Transverse colon (tissue), 4 donors: Measurements from ENCODE around the gene RIMBP2. TPM values are rescaled to one million over a fixed set of nuclear protein-coding genes. Genes with fewer than 3 reads are reported as not detected.

ENCODE experiments used
- DNase-seq: peaks from one replicate; pipeline ENCODE4 v3.0.0-alpha.2; 2019
- H3K27ac ChIP-seq, 4 donors: fragments of 200-600 bp; sonication (generic); 2 replicates each; pipeline ENCODE4 v1.5.1; 2016 to 2018; ENCODE audit warnings: inconsistent platforms in 4 of 4
- H3K27me3 ChIP-seq: fragments of 200-600 bp; sonication (generic); 2 replicates; pipeline ENCODE4 v1.5.1; 2017; ENCODE audit warnings: inconsistent platforms
- H3K36me3 ChIP-seq, 4 donors: fragments of 200-600 bp; sonication (generic); 2 replicates each; pipeline ENCODE4 v1.5.1; 2017 to 2019; ENCODE audit warnings: inconsistent platforms in 4 of 4
- H3K4me1 ChIP-seq, 4 donors: fragments of 200-600 bp; sonication (generic); 2 replicates each; pipeline ENCODE4 v1.5.1; 2017 to 2020; ENCODE audit warnings: inconsistent platforms in 4 of 4
- H3K4me3 ChIP-seq, 4 donors: fragments of 200-600 bp; sonication (generic); 1 replicate in 1 of 4; 2 replicates in 3 of 4; pipeline versions ENCODE4 v1.5.1 to v1.6.1; 2017 to 2019; ENCODE audit warnings: inconsistent platforms in 4 of 4
- H3K9me3 ChIP-seq, 2 donors: fragments of 200-600 bp; sonication (generic); 2 replicates each; pipeline ENCODE4 v1.5.1; 2017 to 2019; ENCODE audit warnings: inconsistent platforms in 2 of 2
- CTCF ChIP-seq, 5 experiments: fragments of 200-600 bp in 3 of 5; fragments of 450-650 bp in 2 of 5; sonication (generic) in 3 of 5; IDR thresholded peaks; 1 replicate in 2 of 5; 2 replicates in 3 of 5; pipeline ENCODE4 v1.5.1; 2016 to 2017; ENCODE audit warnings: antibody characterized with exemption in 5 of 5, inconsistent platforms in 3 of 5, mild to moderate bottlenecking in 2 of 5, moderate library complexity in 1 of 5
- EP300 ChIP-seq: sonication (generic); formaldehyde crosslinking; IDR thresholded peaks from one replicate; pipeline ENCODE4 v1.6.1; 2017; ENCODE audit warnings: antibody characterized with exemption, low read depth
- POLR2A ChIP-seq: fragments of 450-650 bp; IDR thresholded peaks from one replicate; pipeline ENCODE4 v1.6.1; 2016; ENCODE audit warnings: antibody characterized with exemption, mild to moderate bottlenecking, moderate library complexity
- POLR2AphosphoS5 ChIP-seq, 3 donors: sonication (generic); formaldehyde crosslinking; IDR thresholded peaks; one replicate each; pipeline ENCODE4 v1.6.1; 2016; ENCODE audit warnings: antibody characterized with exemption in 3 of 3
- WGBS, 2 donors: methylation state at CpG; one replicate each; pipeline ENCODE4 v1.1.5; 2018; ENCODE audit warnings: low coverage in 1 of 2; 5-methylcytosine and 5-hydroxymethylcytosine counted together
- in situ Hi-C, 4 donors: fragments of 200-750 bp; cut with MboI; loops; one replicate each; pipeline versions ENCODE4 v1.15.0 to v1.15.1; 2017; ENCODE audit warnings: low sequenced_read_pairs in 3 of 4, low pct_ligation_motif_present in 1 of 4, low pct_unique_long_range_greater_than_20kb in 1 of 4
- intact Hi-C: fragments of 100-400 bp; cut with DNase I; formaldehyde crosslinking; loops from one replicate; pipeline ENCODE4 v1.15.1; 2023; ENCODE audit warnings: low total_unique reads
- total RNA-seq, 4 donors: library from RNA; depleted of rRNA; stranded (reverse); fragments of >200 nt; gene quantifications; one replicate each; pipeline ENCODE4 v1.1.0, GENCODE V29; 2016

Gene RIMBP2
- total RNA-seq, 4 donors from 2014 or later, result 2.9 to 17.3 (median 4.3) TPM

DNA sequence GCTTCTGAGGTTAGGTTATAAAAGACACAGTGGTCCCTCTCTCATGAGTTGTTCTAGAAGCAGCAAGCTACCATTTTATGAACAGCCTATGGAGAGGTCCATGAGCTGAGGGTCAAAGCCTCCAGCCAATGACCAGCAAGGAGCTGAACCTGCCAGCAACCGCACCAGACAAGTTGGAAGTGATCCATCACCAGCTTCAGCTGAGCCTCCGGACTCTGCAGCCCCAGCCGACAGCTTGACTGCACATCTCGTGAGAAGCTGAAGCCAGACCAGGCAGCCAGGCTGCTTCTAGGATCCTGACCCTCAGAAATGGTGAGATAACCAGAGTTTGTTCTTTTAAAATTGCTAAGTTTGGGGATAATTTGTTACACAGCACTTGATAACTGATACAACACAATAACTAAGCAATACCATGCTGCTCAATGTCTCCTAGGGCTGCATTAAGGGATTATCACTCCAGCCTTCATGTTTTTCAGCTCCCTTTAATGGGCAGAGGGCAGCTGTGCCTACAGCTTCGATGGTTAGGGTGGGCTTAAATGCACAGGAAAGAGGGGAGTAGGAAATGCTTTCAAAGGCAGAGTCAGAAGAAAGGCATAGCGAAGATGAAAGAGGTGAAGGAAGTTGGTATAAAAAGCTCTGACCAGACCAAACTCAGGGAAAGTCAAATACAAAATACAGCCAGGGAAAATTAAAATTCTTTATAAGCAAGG, 149.5 kb downstream of the RIMBP2 start:
- Histone ChIP-seq H3K27ac (no peak overlapping the region), H3K4me3 (no peak overlapping the region), H3K27me3 (no peaks in the 10 kb centered on the region), H3K9me3 (peaks cover 0 to 11% of the 10 kb centered on the region in 2 donors), H3K4me1 (no peaks in the 10 kb centered on the region), H3K36me3 (no peaks in the 10 kb centered on the region)
- no peak for DNase-seq
- TF ChIP-seq EP300, result no peak
- no peak for TF ChIP-seq CTCF (IDR thresholded peaks at IDR 0.05)
- no peak for TF ChIP-seq POLR2AphosphoS5 (IDR thresholded peaks at IDR 0.05)
- no peak for TF ChIP-seq POLR2A
- intact Hi-C loops, result no loop called here
- WGBS, 2 donors, result 87 to 89% methylated on average over 3 to 6 of the region's 6 CpGs
- in situ Hi-C loops, result no loop called here

- 100% methylated on average over 1 of the region's 1 CpG for WGBS, 2 donors
- TF ChIP-seq CTCF (IDR thresholded peaks at IDR 0.05), result no peak
- TF ChIP-seq EP300, result no peak
- TF ChIP-seq POLR2AphosphoS5 (IDR thresholded peaks at IDR 0.05), result no peak
- no peak for TF ChIP-seq POLR2A
- DNase-seq, result no peak
- Histone ChIP-seq H3K27me3 (no peaks in the 10 kb centered on the region), H3K27ac (no peak overlapping the region), H3K4me1 (peaks cover 0 to 1% (median 0%) of the 10 kb centered on the region in 4 donors), H3K36me3 (no peaks in the 10 kb centered on the region), H3K9me3 (peaks cover 0 to 11% of the 10 kb centered on the region in 2 donors), H3K4me3 (no peak overlapping the region)
- in situ Hi-C loops, result no loop called here
- intact Hi-C loops, result no loop called here
Observed at GRCh38 chr12:130565189-130565588, 150.9 kb downstream of the RIMBP2 start.

- no peak for TF ChIP-seq POLR2A
- no peak for TF ChIP-seq CTCF (IDR thresholded peaks at IDR 0.05)
- no peak for TF ChIP-seq POLR2AphosphoS5 (IDR thresholded peaks at IDR 0.05)
- TF ChIP-seq EP300, result no peak
- no peak overlapping the region for H3K27ac ChIP-seq
- in situ Hi-C loops, result no loop called here
- no peaks in the 10 kb centered on the region for H3K36me3 ChIP-seq
- no peak for DNase-seq
- WGBS, 2 donors, result 67 to 81% methylated on average over 1 to 2 of the region's 2 CpGs
- H3K27me3 ChIP-seq, result no peaks in the 10 kb centered on the region
- no peak overlapping the region for H3K4me3 ChIP-seq
- intact Hi-C loops, result no loop called here
- H3K9me3 ChIP-seq, result peaks cover 0 to 11% of the 10 kb centered on the region in 2 donors
- H3K4me1 ChIP-seq, result peaks cover 0 to 18% (median 6%) of the 10 kb centered on the region in 4 donors
Observed at GRCh38 chr12:130563323-130563722, 152.8 kb downstream of the RIMBP2 start.

DNA sequence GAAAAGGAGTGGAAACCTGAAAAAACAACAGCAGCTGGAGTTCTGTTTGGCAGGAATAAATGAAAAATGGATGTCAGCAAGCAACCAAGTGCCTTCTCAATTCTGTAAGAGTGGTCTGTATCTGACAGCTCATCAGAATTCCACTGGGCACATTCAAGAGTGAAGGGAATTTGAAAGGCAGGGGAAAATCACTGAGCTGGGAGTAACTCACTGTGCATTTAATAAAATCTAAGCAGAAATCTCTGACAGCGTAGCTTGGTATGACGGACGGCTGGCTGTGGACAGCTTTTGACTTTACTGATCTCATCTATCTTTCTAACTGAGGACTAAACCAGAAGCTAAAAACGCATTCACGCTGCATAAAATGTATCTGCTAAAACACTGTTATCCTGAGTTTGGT, 153.4 kb downstream of the RIMBP2 start:
- H3K9me3 ChIP-seq, result peaks cover 0 to 11% of the 10 kb centered on the region in 2 donors
- DNase-seq, result no peak
- no peak overlapping the region for H3K4me3 ChIP-seq
- intact Hi-C loops (no loop called here), in situ Hi-C loops (no loop called here)
- H3K27me3 ChIP-seq, result no peaks in the 10 kb centered on the region
- WGBS, 2 donors, result 65 to 74% methylated on average over 5 of the region's 5 CpGs
- H3K36me3 ChIP-seq, result no peaks in the 10 kb centered on the region
- peaks cover 0 to 19% (median 7%) of the 10 kb centered on the region in 4 donors for H3K4me1 ChIP-seq
- TF ChIP-seq CTCF (IDR thresholded peaks at IDR 0.05) (no peak), POLR2AphosphoS5 (IDR thresholded peaks at IDR 0.05) (no peak), POLR2A (no peak), EP300 (no peak)
- H3K27ac ChIP-seq, result no peak overlapping the region
